T-cell (primary cell): ENCODE results near the gene ADRA2B. TPM values are rescaled to one million over a fixed set of nuclear protein-coding genes. Genes with fewer than 3 reads are reported as not detected.

Experiments
- ATAC-seq, 4 experiments: fragments of 200-7000 bp in 3 of 4; fragments of 150-1000 bp in 1 of 4; cut with Tn5 transposase; replicated peaks in 1 of 4; 1 replicate in 3 of 4; 2 replicates in 1 of 4; pipeline ENCODE4 v1.10.0; 2021; ENCODE audit warnings: moderate library complexity in 3 of 4, mild to moderate bottlenecking in 2 of 4, moderate number of reproducible peaks in 1 of 4
- CTCF ChIA-PET, 2 donors: fragments of 300-600 bp; sonication (Branson Sonifier 250); formaldehyde crosslinking; loops; one replicate each; lab custom pipeline; 2022; ENCODE audit warnings: antibody characterized with exemption in 2 of 2; lab: Charles Lee
- POLR2A ChIA-PET, 2 donors: fragments of 300-600 bp; sonication (Branson Sonifier 250); formaldehyde crosslinking; loops; one replicate each; lab custom pipeline; 2022; ENCODE audit warnings: antibody characterized with exemption in 2 of 2; lab: Charles Lee
- DNase-seq, 35 experiments: peaks; one replicate each; pipeline versions ENCODE4 v3.0.0 to v3.0.0-alpha.2; 2013 to 2023
- H3K27ac ChIP-seq: one replicate; pipeline ENCODE4 v1.5.1; 2013; ENCODE audit warnings: low read length
- H3K27me3 ChIP-seq, 2 experiments: replicated peaks in 1 of 2; 1 replicate in 1 of 2; 2 replicates in 1 of 2; pipeline versions ENCODE4 v1.6.1 to v1.7.0; 2013; ENCODE audit warnings: low read length in 1 of 2, mixed read lengths in 1 of 2; ENCODE audit not compliant: control insufficient read depth in 2 of 2, insufficient read depth in 2 of 2; ENCODE audit errors: extremely low read depth in 1 of 2
- H3K36me3 ChIP-seq, 2 donors: 1 replicate in 1 of 2; 2 replicates in 1 of 2; pipeline versions ENCODE4 v1.6.1 to v1.7.0; 2013; ENCODE audit warnings: low read length in 1 of 2; ENCODE audit not compliant: control insufficient read depth in 2 of 2, insufficient read depth in 1 of 2; ENCODE audit errors: extremely low read depth in 1 of 2
- H3K4me1 ChIP-seq, 2 experiments: 1 replicate in 1 of 2; 2 replicates in 1 of 2; pipeline versions ENCODE4 v1.6.1 to v1.7.0; 2013; ENCODE audit warnings: low read length in 2 of 2, mixed read lengths in 1 of 2; ENCODE audit not compliant: insufficient read depth in 2 of 2, control insufficient read depth in 1 of 2; ENCODE audit errors: extremely low read depth in 1 of 2
- H3K4me3 ChIP-seq, 2 donors: 1 replicate in 1 of 2; 2 replicates in 1 of 2; pipeline versions ENCODE4 v1.5.1 to v1.7.0; 2013; ENCODE audit warnings: mild to moderate bottlenecking in 2 of 2, low read length in 1 of 2, moderate library complexity in 1 of 2; ENCODE audit not compliant: control insufficient read depth in 1 of 2; ENCODE audit errors: extremely low read depth in 1 of 2
- H3K9me3 ChIP-seq: 2 replicates; pipeline ENCODE4 v1.7.0; 2013
- H3K27ac Mint-ChIP-seq, 2 donors: one replicate each; pipeline ENCODE4 v1.8.0; 2020 to 2021; ENCODE audit warnings: mild to moderate bottlenecking in 2 of 2, mixed read lengths in 2 of 2
- H3K27me3 Mint-ChIP-seq, 2 donors: one replicate each; pipeline ENCODE4 v1.8.0; 2021 to 2022; ENCODE audit warnings: mixed read lengths in 2 of 2
- H3K36me3 Mint-ChIP-seq: one replicate; pipeline ENCODE4 v1.8.0; 2021; ENCODE audit warnings: mixed read lengths
- H3K4me1 Mint-ChIP-seq, 3 donors: one replicate each; pipeline ENCODE4 v1.8.0; 2020 to 2022; ENCODE audit warnings: mixed read lengths in 3 of 3, mild to moderate bottlenecking in 1 of 3
- H3K4me3 Mint-ChIP-seq, 3 donors: one replicate each; pipeline ENCODE4 v1.8.0; 2020 to 2022; ENCODE audit warnings: mild to moderate bottlenecking in 3 of 3, mixed read lengths in 3 of 3, moderate library complexity in 3 of 3
- H3K9me3 Mint-ChIP-seq, 3 donors: one replicate each; pipeline ENCODE4 v1.8.0; 2020 to 2022; ENCODE audit warnings: mixed read lengths in 3 of 3
- WGBS: methylation state at CpG from one replicate; pipeline ENCODE4 v1.1.5; 2013; ENCODE audit warnings: missing lambda C conversion rate; ENCODE audit not compliant: insufficient coverage; 5-methylcytosine and 5-hydroxymethylcytosine counted together
- total RNA-seq, 35 experiments: library from RNA in 6 of 35; stranded (reverse) in 6 of 35; fragments of 120-200 nt in 1 of 35; gene quantifications; one replicate each; pipeline versions ENCODE4 v1.2.1 to v1.2.4 and lab custom pipeline; 2013 to 2026

Gene ADRA2B
- total RNA-seq, 5 donors from 2014 or later (not counting 1 experiment from before 2014, with no cell fraction given): 0.13 to 0.77 (median 0.18) TPM

DNA sequence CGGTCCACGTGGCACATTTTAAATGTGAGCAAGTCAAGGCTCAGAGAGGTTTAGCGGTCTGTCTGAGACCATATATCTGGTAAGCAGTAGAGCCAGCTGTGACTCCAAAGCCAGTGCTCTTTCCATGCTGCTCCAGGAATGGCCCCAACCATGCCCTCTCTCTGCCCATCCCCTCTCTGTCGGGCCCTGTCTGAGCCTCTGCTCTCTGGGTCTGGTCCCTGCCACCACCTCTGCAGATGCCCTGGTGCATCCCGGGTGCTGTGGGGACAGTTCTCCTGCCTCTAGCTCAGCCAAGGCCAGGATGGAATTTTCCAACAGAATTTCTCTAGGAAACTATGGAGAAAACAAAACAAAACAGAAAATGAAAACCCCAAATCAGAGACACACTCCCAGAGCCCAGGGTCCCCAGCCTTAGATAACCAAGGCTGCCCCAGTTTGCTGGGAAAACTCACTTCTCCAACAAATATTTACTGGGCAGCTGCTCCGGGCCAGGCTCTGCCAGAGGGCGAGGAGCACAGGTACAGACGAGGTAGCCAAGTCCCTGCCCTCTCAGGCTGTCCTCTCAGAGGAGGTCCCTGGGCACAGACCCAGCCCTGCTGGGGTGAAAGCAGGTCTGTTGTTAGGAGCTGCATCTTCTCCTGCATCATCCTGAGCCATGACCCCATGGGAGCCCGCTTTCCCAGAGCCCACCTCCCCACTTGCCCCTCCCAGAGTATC, 9.2 kb downstream of the ADRA2B start:
- Mint-ChIP-seq H3K36me3 (no peaks in the 10 kb centered on the region), H3K27ac (no peak overlapping the region), H3K27me3 (no peaks in the 10 kb centered on the region), H3K4me3 (no peak overlapping the region), H3K9me3 (peaks cover 0 to 13% (median 5%) of the 10 kb centered on the region in 3 donors), H3K4me1 (no peaks in the 10 kb centered on the region)
- H3K4me1 ChIP-seq: no peaks in the 10 kb centered on the region
- POLR2A ChIA-PET: interaction anchor here in 1 of 2 donors (0.7 kb wide), 1 partner anchor 31 kb away, joined by 4 read pairs; no protein-coding TSS in a partner anchor
- H3K27ac ChIP-seq: no peak overlapping the region
- 98% methylated on average over 5 of the region's 9 CpGs for WGBS
- no peak overlapping the region for H3K4me3 ChIP-seq
- CTCF ChIA-PET: no interaction called here
- DNase-seq (no peak), ATAC-seq (no peak)
- no peaks in the 10 kb centered on the region for H3K9me3 ChIP-seq
- peaks cover 0 to 31% of the 10 kb centered on the region in 2 experiments for H3K27me3 ChIP-seq
- H3K36me3 ChIP-seq: no peaks in the 10 kb centered on the region

DNA sequence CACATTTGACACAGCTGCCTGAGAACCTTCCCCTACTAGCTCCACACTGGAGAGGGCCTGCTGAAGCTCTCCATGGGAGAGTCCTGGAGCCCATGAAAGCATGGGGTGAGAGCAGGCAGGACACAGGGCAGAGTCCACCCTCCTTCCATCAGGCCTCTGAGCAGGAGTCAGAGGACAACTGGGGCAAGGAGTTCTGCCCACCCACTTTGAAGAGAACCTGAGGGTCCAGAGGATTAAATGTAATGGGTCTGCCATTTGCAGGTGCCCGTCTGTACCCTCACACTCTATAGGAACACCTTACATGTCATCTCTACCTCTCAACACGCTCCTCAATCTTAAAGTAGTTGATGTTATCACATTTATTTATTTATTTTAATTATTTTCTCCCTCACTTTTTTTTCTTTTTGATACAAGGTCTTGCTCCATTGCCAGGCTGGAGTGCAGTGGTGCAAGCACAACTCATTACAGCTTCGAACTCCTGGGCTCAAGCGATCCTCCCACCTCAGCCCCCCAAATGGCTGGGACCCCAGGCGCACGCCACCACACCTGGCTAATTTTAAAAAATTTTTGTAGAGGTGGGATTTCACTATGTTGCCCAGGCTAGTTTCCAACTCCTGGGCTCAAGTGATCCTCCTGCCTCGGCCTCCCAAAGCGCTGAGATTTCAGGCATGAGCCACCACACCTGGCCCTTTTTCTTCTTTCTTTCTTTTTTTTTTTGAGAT, 10.2 kb downstream of the ADRA2B start:
- H3K9me3 Mint-ChIP-seq: peaks cover 0 to 13% (median 5%) of the 10 kb centered on the region in 3 donors
- no peaks in the 10 kb centered on the region for H3K4me1 ChIP-seq
- ChIA-PET CTCF (no interaction called here), POLR2A (interaction anchor here in 1 of 2 donors (0.7 kb wide), 1 partner anchor 32 kb away, joined by 4 read pairs; no protein-coding TSS in a partner anchor)
- H3K27ac Mint-ChIP-seq: no peak overlapping the region
- H3K4me3 Mint-ChIP-seq: no peak overlapping the region
- H3K27ac ChIP-seq: no peak overlapping the region
- no peaks in the 10 kb centered on the region for H3K27me3 Mint-ChIP-seq
- no peaks in the 10 kb centered on the region for H3K36me3 Mint-ChIP-seq
- H3K4me1 Mint-ChIP-seq: no peaks in the 10 kb centered on the region
- no peak overlapping the region for H3K4me3 ChIP-seq
- DNase-seq (no peak), ATAC-seq (no peak)
- WGBS: 100% methylated on average over 2 of the region's 8 CpGs
- no peaks in the 10 kb centered on the region for H3K36me3 ChIP-seq
- no peaks in the 10 kb centered on the region for H3K9me3 ChIP-seq
- peaks cover 0 to 31% of the 10 kb centered on the region in 2 experiments for H3K27me3 ChIP-seq

DNA sequence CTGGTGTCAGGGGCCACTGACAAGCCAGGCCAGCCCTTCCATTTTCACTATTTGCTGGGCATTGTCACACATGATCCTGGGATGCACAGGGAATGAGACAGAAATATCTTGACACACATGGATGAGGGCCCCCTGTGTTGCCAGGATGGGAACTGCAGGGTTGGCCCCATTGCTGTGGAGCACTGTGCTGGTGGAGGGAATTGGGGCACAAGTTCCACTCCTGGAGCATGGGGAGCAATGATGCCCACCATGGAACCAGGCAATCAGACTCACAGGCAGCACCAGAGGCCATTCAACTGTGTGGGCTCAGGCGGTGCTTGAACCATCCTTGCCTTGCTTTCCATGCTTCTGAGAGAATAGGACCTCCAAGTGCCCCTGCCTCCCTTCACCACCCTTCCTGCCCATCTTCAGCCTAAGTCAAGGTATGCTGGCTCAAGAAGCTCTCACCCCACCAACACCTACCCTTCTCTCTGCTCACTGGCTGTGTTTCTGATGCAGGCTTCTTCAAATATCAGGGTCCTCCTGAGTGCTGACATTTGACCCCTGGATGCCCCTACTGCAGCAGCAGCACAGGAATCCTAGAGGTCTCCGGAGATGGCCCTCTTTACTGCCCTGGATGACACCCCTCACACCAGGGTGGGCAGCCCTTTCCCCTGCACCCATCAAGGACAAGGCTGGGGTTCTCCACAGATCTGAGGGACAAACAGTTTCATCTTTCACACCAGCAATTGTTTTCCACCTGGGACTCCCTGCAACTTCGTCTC, 11.0 kb downstream of the ADRA2B start:
- H3K36me3 ChIP-seq: no peaks in the 10 kb centered on the region
- no peak overlapping the region for H3K27ac Mint-ChIP-seq
- POLR2A ChIA-PET: no interaction called here
- H3K27ac ChIP-seq: no peak overlapping the region
- H3K9me3 ChIP-seq: no peaks in the 10 kb centered on the region
- H3K36me3 Mint-ChIP-seq: no peaks in the 10 kb centered on the region
- no peak overlapping the region for H3K4me3 Mint-ChIP-seq
- H3K4me1 ChIP-seq: no peaks in the 10 kb centered on the region
- H3K4me1 Mint-ChIP-seq: no peaks in the 10 kb centered on the region
- ATAC-seq (no peak), DNase-seq (peak in 1 of 35 experiments; percentile 17)
- 73% methylated on average over 3 of the region's 3 CpGs for WGBS
- no peaks in the 10 kb centered on the region for H3K27me3 Mint-ChIP-seq
- no peak overlapping the region for H3K4me3 ChIP-seq
- peaks cover 0 to 13% (median 5%) of the 10 kb centered on the region in 3 donors for H3K9me3 Mint-ChIP-seq
- CTCF ChIA-PET: no interaction called here
- peaks cover 0 to 31% of the 10 kb centered on the region in 2 experiments for H3K27me3 ChIP-seq

- DNase-seq (peak in 1 of 35 experiments; percentile 20), ATAC-seq (no peak)
- Mint-ChIP-seq H3K4me1 (no peaks in the 10 kb centered on the region), H3K27me3 (no peaks in the 10 kb centered on the region), H3K9me3 (peaks cover 0 to 13% (median 5%) of the 10 kb centered on the region in 3 donors), H3K4me3 (no peak overlapping the region), H3K36me3 (no peaks in the 10 kb centered on the region), H3K27ac (no peak overlapping the region)
- Histone ChIP-seq H3K4me3 (no peak overlapping the region), H3K36me3 (no peaks in the 10 kb centered on the region), H3K9me3 (no peaks in the 10 kb centered on the region), H3K27ac (no peak overlapping the region), H3K4me1 (no peaks in the 10 kb centered on the region), H3K27me3 (peaks cover 0 to 31% of the 10 kb centered on the region in 2 experiments)
- CTCF ChIA-PET: no interaction called here
- POLR2A ChIA-PET: no interaction called here
- WGBS: 94% methylated on average over 6 of the region's 6 CpGs
These were observed 11.9 kb downstream of the ADRA2B start for GRCh38 chr2:96104487-96104861.

- Histone ChIP-seq H3K9me3 (no peaks in the 10 kb centered on the region), H3K27ac (no peak overlapping the region), H3K4me1 (no peaks in the 10 kb centered on the region), H3K27me3 (peaks cover 0 to 26% of the 10 kb centered on the region in 2 experiments), H3K4me3 (no peak overlapping the region), H3K36me3 (no peaks in the 10 kb centered on the region)
- no peak overlapping the region for H3K4me3 Mint-ChIP-seq
- no peaks in the 10 kb centered on the region for H3K36me3 Mint-ChIP-seq
- ATAC-seq: no peak
- H3K27me3 Mint-ChIP-seq: no peaks in the 10 kb centered on the region
- DNase-seq: no peak
- peaks cover 0 to 13% (median 5%) of the 10 kb centered on the region in 3 donors for H3K9me3 Mint-ChIP-seq
- ChIA-PET POLR2A (no interaction called here), CTCF (no interaction called here)
- H3K4me1 Mint-ChIP-seq: no peaks in the 10 kb centered on the region
- 29% methylated on average over 5 of the region's 6 CpGs for WGBS
- no peak overlapping the region for H3K27ac Mint-ChIP-seq
These were observed 12.4 kb downstream of the ADRA2B start for GRCh38 chr2:96103761-96104486.

- no peaks in the 10 kb centered on the region for H3K27me3 Mint-ChIP-seq
These were observed 13.2 kb downstream of the ADRA2B start for GRCh38 chr2:96103187-96103601.

More at GRCh38 chr2:96103187-96103601, 13.2 kb downstream of the ADRA2B start:
- Mint-ChIP-seq H3K27ac (no peak overlapping the region), H3K4me3 (no peak overlapping the region), H3K9me3 (peaks cover 0 to 13% (median 5%) of the 10 kb centered on the region in 3 donors), H3K4me1 (no peaks in the 10 kb centered on the region), H3K36me3 (no peaks in the 10 kb centered on the region)
- WGBS: 90% methylated on average over 5 of the region's 8 CpGs
- ChIA-PET CTCF (no interaction called here), POLR2A (no interaction called here)
- no peaks in the 10 kb centered on the region for H3K4me1 ChIP-seq
- H3K9me3 ChIP-seq: no peaks in the 10 kb centered on the region
- DNase-seq: peak in 1 of 35 experiments; percentile 18
- H3K27ac ChIP-seq: no peak overlapping the region
- H3K4me3 ChIP-seq: no peak overlapping the region
- peaks cover 0 to 19% of the 10 kb centered on the region in 2 experiments for H3K27me3 ChIP-seq
- no peak for ATAC-seq
- H3K36me3 ChIP-seq: no peaks in the 10 kb centered on the region
